ENCODE measurements around the gene MUL1.

Gene MUL1

DNA sequence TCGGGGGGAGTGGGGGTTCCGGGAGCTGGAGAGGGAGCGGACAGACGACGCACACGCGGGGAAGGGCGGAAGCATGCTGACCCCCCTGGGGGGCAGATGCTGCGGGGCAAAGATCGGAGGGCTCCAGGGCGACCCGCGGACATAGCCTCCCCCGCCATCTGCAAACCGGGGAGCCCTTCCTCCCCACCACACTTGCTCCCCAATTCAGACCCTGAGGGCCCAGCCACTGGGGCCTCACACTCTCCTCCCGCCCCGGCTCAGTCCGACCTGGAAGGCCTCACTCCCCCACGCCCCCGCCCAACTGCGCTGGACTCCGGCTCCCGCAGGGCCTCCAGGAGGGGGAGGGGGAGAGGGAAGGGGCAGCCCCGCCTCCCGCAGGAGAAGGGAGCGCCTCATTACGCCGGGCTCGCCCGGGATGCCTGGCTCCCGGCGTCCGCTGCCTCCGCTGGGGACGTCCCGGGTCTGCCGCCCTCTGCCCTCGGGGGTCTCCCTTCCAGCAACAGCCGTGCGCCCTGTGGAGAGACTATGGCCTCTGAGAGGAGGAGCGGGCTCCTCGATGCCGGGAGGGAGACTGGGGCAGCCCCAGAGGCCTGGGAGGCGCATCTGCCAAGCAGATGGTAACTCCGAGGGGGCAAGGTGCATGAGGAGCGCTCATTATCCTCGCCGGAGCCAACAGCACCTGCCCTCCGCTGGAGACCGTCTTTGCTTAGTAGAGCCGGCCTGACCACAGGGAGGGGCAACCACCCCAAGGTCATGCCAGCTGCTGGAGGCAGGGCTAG lies 21.3 kb downstream of the MUL1 start:
- DNase-seq (ENCODE audit: insufficient read length, low spot score) = no peak
- FAIRE-seq = no peak

DNA sequence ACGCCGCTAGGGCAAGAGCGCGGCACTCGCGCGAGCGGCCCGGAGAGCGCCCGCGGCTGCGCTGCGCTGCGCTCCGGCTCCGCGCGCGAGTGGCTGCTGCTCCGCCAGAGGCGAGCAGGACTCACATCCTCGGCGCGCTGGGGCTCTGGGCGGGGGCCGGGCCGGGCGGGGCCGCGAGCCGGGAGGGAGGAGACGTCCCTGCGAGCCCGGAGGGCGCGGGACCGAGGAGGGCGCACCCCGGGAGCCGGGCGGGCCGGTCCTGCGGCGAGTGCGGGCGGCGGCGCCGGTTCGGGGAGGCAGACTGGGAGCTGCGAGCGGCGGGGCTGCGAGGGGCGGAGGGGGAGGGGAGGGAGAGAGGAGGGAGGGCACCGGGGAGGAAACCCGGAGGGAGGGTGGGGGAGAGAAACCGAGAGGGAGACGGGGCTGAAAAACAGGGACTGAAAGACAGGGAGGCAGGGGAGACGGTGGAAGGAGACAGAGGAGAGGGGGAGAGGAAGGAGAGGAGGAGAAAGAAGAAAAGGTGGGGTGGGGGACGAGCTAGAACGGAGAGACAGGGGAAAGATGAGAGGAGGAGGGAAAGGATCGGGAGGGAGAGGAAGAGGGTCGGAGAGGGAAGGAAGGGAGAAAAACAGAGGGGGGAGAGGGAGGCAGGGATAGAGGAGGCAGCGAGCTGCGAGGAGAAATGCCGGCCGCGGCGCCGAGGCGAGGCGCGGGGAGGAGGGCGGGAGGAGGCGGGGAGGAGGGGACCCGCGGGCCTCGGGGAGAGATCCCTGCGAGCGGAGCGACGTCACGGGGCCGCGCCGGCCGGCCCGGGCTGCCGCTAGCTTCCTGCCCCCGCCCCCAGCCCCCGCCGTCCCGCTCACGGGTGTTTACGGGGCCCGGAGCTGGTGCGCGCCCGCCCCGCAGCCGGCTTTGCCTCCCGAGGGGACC lies 22.2 kb downstream of the MUL1 start, which contains the start of gene CAMK2N1:
Gene CAMK2N1 (minus strand): TSS at position 684 of the 930 bp plus-strand sequence. CDS start 831 bp downstream, outside the sequence.
- FAIRE-seq (no peak), DNase-seq (ENCODE audit: insufficient read length, low spot score) (no peak)

DNA sequence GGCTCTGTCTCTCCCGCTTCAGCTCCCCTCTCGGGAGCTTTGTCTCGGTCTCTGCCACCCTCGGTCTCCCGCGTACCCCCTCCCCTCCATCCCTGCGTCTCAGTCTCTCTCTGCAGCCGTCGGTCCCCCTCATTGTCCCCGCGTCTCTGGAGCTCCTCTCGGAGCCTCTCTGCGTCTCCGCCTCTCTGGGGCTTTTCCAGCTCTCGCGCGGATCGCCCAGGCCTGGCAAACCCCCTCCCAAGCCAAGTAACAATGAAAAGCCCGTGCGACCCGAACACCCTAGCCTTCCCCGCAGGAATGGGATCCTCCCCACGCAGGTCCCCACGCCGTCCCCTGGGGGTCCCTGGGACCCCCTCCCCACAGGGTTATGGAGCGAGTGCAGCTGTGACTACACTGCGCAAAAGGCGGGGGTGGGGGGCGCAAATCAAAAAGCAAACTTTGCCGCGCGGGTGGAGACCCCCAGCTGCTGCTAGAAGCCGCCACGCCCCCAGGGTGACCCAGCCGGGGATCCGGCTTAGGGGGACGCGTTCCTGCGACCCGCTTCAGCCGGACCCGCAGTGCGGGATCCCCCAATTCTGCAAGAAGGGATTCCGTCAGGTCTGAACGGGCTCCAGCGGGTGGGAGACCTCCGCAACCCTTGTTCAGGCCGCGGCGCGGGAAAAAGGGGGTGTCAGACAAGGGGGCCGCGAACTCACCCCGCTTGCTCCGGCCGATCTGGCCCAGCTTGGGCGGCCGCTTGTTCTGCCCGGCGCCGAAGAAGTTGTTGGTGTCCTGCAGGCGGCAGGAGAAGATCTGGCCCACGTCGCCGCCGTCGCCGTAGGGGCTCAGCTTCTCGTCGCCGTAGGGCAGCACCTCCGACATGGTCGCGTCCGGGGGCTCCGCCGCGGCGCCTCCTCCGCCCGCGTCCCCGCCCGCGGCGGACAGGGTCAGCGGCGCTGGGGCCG lies 23.2 kb downstream of the MUL1 start:
- FAIRE-seq (no peak), DNase-seq (ENCODE audit: insufficient read length, low spot score) (no peak)

DNA sequence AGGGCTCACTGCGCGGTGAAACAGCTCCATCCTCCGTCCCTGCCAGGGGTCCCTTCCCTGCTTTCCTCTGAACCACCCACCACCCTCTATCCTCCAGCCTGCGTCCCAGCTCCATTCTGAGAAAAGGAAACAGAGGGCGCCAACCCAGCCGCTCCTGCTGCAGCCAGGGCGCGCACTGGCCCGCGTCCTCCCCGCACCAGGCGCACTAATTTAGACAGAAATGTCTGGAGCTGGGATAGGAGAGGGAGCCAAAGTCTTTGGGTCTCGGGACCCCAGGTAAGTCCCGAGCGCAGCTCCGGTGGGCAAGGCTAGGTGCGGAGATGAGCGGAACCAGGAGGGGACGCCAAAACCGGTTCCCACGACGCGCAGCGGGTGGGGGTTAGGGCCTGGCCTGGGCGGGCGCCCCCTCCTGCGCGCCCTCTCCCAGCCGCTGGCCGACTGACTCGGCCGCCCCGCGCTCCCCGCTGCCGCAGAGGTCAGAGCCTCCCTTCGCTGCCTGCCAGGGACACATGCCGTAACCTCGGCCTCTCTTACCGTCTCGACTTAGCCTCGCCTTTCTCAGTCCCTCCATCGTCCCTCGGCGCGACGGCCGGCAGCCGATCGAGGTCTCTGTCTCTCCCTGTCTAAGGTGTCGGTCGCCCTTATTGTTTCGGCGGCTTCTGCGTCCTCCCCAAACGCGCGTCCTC lies 24.0 kb downstream of the MUL1 start:
- FAIRE-seq (no peak), DNase-seq (ENCODE audit: insufficient read length, low spot score) (no peak)

DNA sequence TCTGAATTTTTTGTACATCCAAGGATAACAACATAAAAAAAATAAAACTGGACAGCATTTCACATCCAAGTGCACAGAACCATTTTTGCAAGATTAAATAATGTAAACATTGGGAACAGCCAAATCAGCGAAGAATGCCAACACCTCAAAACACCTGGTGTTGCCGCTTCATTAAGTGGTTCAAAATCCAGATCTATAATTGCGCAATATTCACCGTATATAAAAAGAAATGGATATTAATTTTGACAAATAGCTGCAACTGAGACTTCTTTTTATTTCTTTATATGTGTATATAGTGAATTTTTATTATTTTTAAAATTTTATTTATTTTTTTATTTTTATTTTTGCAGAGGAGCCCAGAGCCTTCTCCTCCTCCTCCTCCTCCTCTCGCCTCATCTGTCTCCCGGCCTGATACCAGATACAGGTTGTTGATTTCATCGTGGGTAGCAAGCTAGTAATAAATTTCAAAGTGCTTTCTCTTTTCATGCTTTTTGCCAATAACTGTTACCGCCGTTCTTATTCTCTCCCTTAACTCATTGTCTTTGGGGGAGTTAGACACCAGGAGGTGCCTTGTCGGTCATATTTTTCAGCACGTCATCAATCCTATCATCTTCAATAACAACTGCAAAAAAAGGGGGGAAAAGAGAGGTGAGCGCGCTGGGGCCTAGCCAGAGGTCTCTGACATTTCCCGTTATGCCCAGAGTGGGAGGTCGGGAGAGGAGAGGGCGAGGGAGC lies 24.7 kb downstream of the MUL1 start:
- DNase-seq (ENCODE audit: insufficient read length, low spot score) (no peak), FAIRE-seq (no peak)

DNA sequence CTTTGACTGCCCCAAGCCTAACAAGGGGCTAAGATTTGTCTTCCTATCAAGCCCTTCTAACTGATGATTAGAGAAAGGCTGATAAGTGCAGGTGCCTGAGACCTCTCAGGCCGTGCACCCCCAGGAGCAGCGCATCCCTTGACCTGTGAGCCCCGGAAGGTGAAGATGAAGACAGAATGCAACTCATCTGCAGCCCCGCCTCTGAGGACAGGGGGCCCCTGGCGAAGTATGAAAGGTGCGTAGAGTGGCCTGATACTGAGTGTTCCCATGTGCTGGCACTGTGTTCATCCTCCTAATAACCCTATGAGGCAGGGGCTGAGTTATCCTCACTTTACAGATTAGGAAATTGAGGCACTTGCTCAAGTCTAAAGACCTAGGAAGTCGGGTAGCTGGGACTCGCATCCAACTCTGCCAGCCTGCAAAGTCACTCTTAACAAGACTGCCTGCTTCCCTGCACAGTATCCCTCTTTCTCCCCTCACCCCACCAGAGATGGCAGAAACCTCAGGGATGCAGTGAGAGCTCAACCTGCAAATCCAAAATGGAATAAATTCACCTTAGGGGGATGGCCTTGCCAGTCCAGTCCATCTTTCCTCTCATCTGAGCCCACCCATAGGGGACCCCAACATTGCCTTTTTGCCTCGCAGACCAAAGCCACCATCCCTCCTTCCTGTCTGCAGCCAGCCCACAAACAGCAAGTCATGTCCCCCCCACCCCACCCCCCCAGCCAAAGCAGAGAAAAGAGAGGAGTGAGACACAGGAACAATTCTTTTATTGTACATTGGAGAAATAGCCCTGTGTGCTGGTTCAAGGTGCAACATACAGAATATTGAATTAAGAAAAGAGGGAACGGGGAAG lies 26.1 kb downstream of the MUL1 start:
- FAIRE-seq (no peak), DNase-seq (ENCODE audit: insufficient read length, low spot score) (no peak)

DNA sequence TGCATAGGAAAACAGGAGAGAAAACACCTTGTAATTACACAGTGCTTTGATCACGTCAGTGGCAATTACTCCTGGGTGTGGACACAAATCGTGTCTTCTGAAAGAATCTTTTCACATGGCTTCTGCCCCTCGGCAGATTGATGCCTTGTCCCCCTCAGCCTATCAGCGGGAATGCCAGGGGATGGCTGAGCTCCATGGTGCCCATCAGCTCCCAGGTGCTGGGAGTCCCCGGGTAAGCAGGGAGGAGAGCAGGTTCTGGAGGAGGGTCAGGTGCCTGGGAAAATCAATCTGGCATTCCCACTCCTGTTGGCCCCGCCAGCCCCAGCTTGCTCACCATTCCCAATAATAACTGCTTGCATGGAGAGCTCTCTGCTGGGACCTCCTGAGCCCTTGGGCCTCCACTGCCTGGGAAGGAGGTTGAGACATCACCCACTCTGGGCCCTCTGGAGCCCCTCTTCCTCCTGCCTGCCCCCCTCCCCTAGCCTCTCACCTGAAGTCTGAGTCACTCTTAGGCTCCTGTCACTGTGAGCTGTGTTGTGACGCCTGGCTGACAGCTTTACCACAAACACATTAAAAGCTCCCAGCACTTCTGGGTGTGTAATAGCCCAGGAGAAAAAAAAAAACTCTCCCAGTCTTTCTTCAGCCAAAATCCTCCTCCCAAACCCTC lies 26.9 kb downstream of the MUL1 start:
- DNase-seq (ENCODE audit: insufficient read length, low spot score) (no peak), FAIRE-seq (no peak)

DNA sequence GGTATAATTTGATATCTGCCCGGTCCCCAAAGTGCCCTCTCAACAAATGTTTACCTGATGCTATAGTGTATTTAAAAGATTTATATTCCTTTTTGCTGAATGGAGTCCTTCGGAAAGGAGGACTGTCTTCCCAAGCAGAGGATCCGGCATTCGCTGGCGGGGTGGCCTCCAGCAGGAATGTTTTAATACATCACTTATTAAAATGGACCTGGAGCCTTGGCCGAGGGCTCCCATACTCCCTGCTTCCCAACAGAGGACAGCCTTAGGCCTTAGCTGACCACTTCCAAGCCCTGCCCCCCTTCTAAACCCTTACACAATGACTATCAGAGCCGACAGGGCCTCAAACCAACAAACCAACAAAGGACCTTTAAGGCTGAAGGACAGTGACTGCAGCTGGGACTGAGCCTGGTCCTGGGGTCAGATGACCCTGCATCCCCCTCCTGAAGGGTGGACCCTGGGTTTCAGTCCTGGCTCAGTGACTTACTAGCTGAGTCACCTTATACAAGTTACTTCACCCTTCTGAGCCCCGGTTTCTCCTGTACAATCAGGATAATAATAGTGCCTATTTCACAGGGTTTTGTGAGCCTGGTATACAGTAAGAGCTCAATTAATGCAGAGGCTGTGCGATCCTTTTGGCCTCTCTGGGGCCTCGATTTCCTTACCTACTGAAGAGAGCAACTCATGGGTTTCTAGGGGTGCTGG lies 27.6 kb downstream of the MUL1 start:
- DNase-seq (ENCODE audit: insufficient read length, low spot score) (no peak), FAIRE-seq (no peak)

DNA sequence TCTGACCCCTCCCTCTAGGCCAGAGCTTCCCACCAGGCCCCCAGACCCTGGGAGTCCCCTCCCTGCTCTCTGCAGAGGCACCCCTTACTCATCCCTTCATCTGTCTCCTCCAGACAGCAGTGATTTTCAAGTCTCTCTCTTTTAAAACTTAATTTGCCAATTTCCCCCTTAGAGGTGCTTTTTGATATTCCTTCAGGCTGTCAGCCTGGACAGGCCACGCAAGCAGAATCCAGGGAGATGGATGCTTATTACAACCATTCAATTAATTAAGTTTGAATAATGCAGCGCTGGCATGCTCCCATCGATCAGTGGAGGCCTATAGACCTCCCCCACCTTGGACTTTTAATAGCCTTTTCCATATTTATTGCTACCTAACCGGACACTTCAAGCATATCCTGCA lies 28.1 kb downstream of the MUL1 start:
- DNase-seq (ENCODE audit: insufficient read length, low spot score) (no peak), FAIRE-seq (no peak)

DNA sequence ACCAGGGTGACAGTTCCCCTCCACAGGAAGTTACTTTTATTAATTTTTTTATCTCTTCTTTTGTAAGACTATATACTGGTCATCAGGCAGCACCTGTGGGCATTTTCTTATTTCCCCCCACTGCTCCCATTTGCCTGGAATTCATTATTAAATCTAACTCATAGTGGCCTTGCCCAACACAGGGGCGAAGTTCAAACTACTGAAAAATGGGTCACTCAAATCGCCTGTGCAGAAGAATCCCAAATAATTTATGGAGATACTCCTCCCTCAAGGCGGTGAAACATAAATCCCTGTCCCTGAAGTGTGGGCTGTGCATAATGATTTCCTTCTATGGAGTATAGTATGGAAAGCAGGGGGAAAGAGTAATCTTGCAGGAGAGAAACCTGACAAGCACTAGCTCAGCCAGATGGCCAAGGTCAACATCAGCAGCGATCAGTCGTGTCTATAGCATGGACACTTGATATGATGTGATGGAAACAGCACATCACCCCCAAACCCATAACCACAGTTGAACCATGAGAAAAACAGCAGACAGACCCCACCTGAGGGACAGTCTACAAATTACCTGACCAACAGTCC lies 29.8 kb downstream of the MUL1 start:
- FAIRE-seq = no peak

DNA sequence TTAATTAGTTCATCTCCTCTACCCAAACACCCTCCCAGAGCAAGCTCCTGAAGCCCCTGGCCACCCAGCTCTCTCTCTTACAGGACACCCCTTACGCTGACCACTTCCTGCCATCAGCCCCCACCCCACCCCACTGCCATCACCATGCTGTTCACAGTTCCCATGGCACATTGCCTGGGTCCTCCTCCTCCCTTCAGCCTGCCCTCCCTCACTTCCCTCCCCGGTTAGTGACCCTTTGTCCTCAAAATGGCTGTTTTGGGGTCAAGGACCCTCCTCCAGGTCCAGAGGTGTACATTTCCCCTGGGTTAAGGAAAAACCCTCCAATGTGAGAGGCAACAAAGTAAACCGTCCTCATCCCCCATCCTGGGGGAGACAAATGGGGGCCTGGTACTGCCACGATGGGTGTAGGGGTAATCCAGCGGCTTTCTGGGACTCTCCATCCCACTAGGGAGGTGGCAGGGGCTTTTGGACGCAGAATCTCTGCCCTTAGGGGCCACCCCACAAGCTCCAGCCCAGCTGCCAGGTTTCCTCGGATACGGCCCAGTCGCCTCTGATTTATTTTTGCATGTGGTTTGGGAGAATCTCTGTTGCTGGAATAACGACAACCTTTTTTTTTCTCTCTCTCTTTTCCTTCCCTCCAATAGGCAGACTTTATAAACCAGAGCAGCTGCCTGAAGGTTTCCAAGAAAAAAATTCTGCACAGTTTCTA lies 30.4 kb downstream of the MUL1 start:
- no peak for DNase-seq (ENCODE audit: insufficient read length, low spot score)
- no peak for FAIRE-seq

More for the DNA sequence above, 29.8 kb downstream of the MUL1 start:
- DNase-seq (ENCODE audit: insufficient read length, low spot score) = no peak

DNA sequence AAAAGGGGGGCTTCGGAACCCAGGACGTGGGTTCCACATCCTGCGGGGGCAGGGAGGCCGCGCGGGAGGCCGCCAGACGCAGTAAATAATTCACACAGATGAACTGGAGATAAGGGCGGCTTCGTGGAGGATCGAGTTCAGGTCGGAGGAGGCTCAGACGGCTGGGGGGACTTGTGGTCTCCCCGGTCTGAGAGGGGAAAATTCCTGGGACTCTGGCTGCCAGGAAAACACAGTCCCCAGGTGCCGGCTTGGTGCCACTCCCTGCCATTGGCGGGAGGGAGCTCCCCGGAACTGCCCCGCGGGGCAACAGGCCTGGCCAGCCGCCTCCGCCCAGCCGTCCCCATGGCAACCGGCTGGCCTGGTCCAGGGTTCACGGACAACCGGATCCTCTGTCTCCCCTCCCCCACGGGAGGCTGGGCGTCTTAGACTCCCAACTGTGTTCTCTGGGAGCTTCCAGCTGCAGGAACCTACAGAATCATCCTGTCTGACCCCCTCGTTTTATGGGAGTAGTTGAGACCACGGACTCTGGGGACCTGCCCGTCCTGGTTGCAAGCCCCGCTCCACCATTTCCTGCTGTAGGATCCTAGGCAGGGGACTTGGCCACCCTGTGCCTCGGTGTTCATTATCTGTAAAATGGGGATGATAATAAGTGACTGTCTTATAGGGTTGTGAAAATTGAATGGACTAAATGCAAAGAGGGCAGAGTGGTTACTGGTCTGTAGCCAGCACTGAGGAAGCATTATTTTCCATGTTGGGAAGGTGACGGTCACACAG lies 31.5 kb downstream of the MUL1 start:
- FAIRE-seq = no peak

DNA sequence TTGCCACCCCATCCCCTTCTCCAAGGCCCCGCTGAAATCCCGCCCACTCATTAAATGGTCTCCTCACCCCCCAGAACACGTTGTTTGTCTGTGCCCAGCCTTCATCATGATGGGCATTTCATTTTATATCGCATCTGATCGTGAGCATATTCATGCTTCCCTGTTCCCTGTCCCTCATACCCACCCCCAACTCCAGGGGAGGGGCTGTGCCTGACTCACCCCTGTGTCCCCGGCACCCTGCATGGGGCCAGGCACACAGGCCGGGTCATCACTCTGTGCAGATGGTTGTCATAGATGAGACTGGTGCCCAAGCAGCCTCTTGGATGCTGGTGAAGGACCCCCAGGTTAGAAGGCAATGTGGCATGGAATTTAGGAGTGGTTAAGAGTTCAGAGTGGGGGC lies 33.0 kb downstream of the MUL1 start:
- FAIRE-seq (no peak), DNase-seq (ENCODE audit: insufficient read length, low spot score) (no peak)

More for the DNA sequence above, 31.5 kb downstream of the MUL1 start:
- DNase-seq (ENCODE audit: insufficient read length, low spot score) = no peak

DNA sequence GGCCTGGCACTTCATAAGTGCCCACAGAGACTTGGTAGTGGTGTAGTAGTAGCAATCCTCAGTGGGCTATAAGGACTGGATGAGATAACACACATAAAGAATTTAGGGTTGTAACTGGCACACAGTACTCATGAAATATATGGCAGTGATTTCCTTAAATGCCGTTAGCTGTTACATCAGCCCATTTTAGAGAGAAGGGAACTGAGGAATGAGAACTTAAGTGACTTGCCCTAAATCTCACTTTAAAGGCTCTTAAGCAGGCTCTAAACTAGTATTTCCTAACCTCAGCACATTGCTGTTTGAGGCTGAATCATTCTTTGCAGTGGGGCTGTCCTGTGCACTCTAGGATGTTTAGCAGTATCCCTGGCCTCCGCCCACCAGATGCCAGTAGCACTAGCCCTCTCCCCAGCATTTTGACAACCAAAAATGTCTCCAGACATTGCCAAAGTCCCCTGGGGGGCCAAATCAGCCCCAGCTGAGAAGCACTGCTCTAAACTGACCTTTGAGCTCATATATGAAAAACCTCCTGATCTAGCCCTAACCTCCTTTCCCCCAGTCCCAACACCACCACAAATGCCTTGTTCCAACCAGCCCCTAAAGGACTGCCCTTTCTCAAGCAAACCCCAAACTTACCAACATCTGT lies 33.5 kb downstream of the MUL1 start:
- no peak for DNase-seq (ENCODE audit: insufficient read length, low spot score)

DNA sequence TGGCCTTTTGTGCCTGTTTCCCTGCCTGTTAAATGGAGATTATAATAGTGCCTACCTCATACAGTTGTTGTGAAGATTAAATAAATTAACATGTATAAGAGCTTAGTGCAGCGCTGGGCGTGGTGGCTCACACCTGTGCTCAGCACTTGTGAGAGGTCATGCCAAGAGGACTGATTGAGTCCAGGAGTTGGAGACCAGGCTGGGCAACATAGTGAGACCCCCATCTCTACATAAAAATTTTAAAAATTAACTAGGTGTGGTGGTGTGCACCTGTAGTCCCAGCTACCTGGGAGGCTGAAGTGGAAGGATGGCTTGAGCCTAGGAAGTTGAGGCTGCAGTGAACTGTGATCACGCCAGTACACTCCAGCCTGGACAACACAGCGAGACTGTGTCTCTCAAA lies 34.1 kb downstream of the MUL1 start:
- no peak for DNase-seq (ENCODE audit: insufficient read length, low spot score)
- no peak for FAIRE-seq

More for the DNA sequence above, 33.5 kb downstream of the MUL1 start:
- FAIRE-seq = no peak
